UCSD-AML1 (cell line): Measurements from ENCODE around the gene DCP2.

Experiments
- DNase-seq: peaks from one replicate; lab custom pipeline; 2025; ENCODE audit not compliant: unreplicated experiment; lab: John Stamatoyannopoulos, UW

DCP2 gene

DNA sequence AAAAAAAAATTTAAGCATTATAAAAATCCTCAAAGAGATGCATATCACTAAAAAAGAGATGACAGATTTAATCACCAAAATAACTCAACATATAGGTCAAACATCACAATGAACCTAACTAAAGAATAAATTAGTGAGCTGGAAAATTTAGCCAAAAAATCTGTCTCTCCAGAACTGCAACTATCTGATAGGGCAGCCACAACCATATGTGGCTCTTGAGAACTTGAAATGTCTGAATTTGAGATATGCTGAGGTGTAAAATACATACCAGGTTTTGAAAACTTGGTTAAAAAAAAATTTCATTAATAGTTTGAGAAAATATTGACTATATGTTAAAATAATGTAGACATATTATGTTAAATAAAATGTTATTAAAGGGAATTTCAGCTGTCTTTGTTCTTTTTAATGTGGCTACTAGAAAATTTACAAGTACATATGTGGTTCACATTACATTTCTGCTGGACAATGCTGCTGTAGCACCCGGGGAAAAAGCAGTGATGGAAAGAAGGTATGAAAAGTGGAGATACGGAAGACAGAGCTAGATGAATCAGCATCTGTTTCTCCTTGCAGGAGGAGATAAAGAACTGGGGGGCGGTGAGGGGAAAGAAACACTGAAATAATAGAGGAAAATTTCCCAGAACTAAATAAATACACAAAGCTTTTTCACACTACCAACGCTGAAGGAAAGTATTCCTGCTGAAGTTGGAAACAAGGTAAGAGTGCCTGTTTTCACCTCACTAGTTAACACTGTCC lies 66.1 kb downstream of the DCP2 start:
- no peak for DNase-seq

DNA sequence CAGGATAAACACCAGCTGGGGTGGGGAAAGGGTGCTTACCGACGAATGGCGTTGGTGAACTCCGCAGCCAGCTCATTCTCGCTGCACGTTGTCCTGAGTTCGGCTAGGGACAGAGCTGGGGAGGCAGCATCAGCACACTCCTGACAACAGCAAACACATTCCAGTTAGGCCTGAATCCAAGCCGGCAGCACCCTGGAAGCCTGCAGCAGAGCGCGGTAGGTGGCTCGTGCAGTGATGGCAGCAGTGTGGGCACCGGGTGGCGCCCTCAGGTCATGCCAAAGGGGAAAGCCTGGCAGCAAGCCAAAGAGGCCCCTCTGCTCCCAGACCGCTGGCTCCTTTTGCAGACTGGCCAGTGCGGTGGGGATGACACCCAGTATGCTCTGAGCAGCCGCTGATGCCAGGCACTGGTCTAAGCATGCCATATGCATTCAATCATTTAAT lies 66.9 kb downstream of the DCP2 start:
- peak; percentile 32 for DNase-seq

DNA sequence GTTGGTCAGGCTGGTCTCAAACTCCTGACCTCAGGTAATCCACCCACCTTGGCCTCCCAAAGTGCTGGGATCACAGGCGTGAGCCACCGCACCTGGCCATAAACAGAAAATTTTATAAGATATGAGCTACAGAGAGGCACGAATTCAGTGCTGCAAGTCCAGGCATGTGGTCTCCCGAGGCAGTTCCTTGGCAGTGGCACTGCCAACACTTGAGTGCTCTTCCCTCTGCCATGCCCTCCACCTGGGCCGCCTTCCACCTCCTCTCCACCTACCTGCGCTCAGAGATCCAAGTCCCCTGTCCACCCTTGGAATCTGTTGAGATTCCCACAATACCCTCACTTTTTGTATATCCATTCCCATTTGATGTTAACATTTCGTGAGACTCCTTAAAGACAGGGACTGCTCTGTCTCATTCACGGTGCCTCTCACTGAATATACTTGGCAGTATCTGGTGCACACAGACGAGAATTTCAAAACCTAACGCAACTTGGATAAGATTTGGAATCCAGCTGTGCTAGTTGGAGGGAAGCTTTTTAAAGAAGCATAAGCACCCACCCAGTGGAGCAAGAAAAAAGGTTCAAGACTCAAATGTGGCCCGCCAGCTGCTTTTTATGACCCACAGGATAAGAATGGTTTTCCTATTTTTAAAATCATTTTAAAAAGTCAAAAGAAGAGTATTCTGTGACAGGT lies 68.3 kb downstream of the DCP2 start:
- DNase-seq = no peak

DNA sequence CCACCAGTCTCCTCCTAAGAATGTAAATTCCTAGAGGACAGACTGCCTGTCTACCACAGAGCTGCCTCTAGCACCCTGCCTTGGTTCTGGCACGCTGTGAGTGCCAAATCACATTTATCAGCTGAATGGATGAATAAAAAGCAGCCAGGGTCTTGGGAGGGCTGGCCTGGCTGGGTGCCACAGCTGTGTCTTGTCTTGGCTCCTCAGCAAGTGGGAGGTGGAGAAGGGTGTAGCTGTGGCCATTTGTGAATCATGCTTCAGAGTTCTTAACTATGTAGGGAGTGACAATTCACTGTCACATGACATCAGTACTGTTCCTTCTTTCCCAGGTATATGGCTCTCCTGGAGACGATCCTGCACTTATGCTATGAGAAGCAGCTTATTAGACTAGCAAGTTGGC lies 70.6 kb downstream of the DCP2 start:
- DNase-seq = no peak

DNA sequence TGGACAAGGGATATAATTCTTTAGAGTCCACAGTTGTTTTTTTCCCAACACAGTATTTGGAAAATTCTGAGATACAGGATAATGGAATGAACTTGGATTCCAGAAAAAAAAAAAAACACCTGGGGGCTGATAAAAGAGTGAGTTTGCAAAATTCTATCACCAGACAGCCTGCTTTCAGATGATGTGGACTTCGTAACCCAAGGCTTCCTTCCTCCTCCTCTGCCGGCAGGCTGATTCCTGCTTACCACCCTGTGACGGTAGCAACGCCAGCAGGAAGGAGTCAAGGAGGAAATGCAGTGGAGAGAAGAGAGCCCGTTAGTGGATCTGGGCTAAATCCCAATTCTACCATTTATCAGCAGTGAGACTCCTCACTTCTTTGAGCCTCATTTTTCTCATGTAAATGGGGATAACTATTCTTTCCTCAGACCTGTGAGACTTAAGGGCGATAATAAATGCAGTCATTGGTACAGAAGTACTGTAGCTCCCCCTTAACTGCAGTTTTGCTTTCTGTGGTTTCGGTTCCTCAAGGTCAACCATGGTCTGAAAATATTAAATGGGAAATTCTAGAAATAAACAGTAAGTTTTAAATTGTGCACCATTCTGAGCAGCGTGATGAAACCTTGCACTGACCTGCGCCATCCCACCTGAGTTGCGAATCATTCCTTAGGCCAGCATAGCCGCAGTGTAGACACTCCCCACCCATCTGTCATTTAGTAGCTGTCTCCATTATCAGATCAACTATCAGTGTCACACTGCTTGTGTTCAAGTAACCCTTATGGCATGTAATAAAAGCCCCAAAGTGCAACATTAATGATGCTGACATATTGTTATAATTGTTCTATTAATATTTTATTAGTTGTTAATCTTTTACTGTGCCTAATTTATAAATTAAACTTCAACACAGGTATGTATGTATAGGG lies 71.4 kb downstream of the DCP2 start:
- DNase-seq = peak; percentile 44

DNA sequence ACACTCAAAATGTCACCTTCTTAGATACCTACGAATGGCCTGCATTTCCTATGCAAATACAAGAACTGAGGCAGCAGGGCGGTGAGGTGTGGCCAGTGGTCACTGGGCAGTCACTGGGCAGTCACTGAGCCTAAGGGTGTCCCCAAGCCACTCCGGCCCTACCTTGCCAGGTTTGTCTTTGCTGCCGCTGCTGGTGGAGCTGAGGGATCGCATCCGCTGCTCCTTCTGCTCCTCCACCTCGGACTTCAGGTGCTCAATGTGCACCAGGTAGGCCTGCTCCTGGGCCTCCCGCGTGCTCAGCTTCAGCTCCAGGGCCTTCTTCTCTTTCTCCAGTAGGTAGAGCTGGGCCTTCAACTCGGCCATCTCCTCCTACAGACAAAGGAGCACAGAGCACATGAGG lies 72.3 kb downstream of the DCP2 start:
- no peak for DNase-seq

DNA sequence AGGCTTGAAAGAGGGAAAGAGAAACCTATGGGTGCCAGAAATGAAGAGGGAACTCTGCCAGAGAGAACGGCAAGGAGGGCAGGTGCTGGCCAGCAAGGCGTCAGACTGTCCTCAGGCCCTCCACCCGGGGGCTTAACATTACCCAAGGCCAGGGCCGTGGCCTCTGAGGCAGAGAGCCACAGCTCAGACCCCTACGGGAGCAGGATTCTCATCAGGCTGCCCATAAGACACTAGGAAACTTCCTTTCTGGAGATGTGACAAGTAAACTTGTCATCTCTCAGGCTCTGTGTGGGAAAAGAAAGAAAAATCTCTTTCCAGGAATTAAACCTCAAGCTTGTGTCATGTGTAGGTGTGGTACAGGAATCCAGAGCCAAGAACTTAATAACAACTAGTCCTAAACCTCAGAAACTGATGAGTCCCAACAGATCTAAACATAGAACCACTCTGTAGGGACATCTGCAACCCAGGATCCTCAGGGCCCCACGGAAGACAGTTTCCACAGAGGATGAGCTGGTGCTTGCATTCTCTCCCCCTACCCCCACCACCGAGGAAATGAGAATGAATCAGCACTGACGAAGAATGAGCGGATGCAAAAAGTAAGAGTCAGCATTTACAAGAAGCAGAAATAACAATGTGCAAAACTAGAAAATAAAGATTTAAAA lies 74.3 kb downstream of the DCP2 start:
- DNase-seq = no peak

DNA sequence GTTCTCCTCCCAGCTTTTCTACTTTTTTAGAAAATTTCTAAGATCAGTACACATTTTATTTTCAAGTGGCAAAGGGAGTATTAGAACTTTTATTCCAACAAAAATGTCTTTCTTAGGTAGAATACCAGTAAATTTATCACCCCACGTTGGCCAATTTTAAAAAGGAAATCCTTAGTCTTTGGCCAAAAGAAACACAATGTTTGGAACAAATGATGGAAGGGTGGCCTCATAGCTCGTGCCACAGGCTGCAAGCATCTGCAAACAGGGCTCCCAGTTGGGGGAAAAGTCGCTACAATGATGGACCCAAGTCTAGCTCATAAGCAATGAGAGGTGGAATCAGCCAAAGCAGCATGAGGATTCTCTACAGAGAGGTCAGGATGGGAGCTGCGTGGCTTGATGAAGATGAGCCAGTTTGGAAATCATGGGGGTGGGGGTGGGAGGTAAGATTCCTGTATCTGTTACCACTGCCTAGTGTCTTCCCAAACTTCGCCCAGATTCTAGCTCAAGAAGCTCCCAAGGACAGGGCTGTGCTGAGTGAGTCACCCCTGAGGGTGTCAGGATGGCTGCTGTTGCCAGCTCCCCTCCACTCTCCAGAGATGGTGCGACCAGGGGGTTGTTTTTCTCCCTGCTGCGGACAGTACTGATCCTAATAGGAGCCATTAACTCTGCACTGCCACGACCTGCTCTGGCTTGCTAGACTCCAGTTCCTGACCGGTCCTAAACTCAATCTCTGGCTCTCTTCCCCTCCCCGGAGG lies 75.6 kb downstream of the DCP2 start:
- no peak for DNase-seq

DNA sequence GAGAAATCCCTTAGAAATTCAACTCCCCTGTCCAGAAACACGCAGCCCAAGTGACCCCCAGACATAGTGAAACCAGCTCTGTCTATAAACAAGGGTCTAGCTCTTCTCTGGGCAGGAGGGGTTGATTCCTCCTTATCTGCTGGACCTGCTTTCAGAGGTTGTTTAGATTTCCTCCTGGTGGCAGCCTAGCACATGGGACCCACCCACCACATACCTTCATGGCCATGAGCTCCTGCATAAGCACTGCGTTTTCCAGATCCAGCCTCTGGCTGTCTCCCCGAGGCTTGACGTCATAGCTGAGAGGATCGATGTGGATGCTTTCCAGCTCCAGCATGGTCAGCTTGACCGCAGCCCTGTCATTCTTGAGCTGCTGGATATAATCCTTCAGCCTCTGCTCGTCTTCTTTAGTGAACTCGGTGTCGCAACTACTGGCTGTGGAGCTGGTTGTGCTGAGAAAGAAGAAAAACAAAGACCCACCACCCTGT lies 77.0 kb downstream of the DCP2 start:
- DNase-seq = no peak

DNA sequence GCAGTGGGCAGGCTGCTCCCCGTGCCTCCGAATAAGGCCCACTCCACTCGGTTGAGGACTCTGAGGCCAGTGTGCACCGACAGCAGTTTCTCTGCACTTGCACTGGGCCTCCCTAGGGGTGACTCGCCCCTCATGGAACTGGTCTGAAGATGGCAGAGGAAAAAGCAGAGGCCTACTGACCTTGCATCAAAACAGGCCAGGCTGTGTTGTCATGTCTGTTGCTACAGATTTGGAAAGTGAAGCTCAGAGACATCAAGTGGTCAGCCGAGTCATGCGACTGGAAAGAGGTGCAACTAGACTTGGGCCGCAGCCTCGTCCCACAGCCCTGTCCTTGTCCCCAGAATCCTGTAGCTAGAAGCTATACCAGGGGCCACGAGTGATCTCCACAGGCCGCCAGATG lies 78.3 kb downstream of the DCP2 start:
- no peak for DNase-seq

DNA sequence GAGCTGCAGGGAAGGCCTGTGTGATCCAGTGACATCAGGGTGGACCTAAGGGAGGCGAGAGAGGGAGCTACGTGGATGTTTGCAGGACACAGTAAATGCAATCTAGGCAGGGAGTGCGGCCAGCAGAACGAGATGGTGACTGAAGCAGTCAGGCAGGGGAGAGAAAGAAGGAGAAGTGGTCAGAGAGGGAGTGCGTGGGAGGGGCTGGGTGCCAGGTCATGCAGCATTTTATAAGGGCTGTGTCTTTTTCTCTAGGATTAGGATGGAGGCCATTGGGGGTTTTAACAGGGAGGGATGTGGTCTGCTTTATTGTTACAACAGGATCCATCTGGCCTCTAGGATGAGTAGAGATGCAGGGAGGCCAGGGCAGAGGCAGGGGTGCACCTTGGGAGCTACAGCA lies 80.4 kb downstream of the DCP2 start:
- DNase-seq = peak; percentile 26

DNA sequence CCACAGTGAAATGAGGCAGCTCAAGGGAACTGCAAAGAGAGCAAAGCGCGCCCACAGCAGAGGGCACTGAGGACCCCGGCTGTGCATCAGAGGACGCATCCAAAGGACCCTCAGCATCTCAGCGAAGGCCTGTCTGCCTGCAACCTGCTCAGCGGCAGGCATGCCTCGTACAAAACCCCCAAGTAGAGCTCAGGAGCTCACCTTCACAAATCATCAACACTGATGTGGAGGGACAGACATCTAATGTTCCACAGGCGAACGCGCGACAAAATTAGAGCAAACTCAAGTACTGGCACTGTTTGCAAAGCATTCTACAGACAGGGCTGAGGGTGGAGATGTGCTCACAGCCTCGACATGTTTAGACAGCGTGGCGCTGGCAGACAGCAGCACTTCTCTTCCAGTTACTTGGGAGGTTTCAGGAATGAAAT lies 81.0 kb downstream of the DCP2 start:
- no peak for DNase-seq

DNA sequence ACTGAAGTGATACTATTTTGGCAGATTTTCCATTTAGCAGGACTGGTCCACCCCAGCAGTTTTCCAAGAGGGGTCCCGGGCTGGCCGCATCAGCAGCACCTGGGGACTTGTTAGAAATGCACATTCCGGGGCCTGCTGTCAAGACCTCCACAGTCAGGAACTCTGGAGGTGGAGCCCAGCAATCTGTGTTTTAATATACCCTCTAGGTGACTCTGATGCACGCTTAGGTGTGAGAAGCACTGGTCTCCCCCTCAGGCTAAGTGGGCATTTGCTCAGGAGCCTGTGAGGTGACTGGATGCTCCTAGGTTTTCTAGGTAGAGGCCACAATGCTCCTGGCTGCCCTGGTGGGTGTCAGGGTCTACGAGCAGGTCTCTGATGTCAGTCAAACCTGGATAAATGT lies 81.7 kb downstream of the DCP2 start:
- DNase-seq = no peak

DNA sequence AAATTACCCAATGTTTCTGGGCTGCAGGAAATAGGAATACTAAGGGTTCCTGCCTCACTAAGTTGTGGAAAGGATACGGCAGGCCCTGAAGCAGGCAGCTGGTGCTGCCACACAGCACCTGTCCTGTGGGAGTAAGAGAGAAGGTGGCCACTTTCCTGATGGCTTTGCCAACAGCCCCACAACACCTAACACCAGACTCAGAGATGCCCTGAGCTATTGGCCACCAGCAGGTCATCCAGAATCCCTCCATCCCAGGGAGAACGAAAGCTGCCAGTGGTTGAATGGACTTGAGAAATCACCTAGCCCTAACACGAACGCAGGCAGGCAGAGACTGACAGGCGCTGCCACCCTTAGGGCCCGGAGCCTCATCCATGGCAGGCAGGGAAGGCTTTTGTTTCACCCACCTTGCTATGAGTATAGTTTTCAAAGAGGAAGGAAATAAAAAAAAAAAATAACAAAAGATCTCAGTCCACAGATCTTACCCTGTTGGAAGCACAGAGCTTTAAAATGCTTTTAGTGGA lies 82.2 kb downstream of the DCP2 start:
- DNase-seq = no peak

DNA sequence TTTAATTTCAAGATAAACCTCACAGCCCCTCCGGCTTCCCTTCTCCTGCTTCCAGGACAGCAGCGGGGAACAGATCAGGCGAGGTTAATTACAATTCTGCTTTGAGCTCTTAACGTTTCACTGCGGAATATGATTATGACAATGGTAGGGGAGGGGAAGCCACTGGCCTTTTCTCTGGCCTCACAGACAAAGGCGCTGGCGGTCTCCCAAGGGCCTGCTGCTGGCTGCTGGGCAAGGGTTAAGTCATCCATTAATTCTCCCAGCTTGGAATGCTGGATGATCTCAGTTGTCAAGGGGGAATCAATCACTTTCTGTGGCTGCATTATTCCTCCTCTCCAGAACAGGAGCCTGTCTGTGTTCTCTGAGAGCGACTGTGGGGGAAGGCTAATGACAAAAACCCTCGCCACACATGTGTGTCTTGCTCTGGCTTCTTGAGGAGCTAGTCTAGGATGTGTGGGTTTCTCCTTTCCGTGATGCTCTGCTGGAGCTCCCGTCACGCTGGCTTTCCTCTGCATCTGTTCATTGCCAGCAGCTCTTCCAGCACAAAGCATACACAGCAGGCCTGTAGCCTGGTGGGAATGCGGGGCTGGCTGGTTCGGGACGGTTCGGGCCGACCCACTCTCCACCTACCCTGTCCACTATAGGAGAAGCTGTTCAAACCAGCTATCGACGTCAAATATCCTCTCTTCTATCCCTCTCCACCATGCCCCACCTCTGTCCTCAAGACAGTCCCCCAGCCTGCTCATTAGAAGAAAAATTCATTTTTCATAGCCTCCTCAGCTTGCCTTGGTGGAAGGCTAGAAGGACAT lies 82.8 kb downstream of the DCP2 start:
- no peak for DNase-seq

DNA sequence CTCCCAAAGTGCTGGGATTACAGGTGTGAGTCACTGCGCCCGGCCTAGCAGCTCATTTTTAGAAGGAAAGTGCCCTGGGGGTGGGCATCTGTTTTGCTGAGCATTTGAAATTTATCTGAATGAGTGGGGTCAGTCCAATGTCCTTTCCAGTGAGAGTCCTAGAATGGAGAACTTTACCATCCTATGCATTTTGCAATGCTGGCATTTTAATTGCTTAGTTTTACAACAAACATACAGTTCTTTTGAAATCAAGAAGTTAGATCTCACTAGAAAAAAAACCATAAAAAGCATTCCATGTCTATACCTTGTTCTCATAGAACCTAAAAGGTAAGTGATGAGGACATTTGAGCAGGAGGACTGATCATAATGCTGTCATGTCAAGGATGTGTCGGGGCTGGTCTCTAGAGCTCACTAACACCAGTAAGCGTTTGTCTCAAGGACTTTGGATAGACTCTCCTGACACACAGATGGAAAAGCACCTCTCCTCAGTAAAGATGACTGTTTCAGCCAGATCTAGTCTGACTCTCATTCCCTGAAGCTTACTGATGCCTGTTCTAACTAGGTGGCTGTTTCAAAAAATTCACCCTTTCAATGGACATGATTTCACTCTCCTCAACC lies 83.9 kb downstream of the DCP2 start:
- no peak for DNase-seq

DNA sequence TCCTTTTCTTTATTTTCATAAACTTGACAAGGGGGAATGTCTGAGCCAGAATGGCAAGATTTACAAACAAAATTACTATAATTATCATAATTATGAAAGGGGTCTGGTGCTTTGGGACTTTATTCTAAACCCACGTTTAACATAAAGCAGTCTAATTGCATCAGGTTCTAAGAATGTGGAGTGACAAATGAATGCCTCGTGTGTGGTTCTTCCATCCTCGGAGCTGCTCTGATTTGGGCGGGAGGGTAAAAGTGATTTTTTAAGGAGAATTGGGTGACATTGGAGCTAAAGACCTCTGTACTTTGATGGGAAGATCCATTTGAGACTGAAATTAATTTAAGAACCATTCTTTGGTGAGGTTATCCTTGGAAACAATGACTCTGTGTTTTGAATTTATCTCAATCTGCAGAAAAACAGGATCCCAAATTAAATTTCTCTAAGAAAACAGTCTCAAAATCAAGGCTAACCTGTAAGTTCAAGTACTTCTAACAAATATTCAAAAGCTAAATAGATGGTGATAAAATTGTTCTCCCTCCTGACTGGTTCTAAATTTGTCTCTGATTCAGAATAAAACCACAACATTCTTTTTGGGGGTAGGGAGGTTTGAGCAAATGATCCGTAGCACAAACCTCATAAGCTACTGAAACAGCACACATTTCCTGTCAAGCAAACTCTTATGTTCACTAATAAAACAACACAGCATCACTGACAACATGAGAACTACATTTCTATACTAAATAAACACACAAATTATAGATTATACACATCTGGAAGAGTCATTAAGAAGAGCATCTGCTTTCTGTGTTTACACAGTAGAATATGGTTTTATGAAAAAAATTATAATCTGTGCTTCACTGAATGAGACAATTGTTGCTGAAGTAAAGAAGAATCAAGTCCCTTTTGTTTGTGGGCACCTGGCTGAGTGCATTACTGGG lies 85.5 kb downstream of the DCP2 start:
- no peak for DNase-seq
